Adrenal gland (tissue), 5 donors: ENCODE measurements around the gene ISG20.

ENCODE experiments used
- CTCF ChIP-seq, 6 experiments: fragments of 450-650 bp in 4 of 6; fragments of 200-600 bp in 2 of 6; sonication (generic) in 1 of 6; IDR thresholded peaks; 1 replicate in 5 of 6; 2 replicates in 1 of 6; pipeline versions ENCODE4 v1.5.1 to v1.8.0; 2016 to 2021; ENCODE audit warnings: antibody characterized with exemption in 6 of 6, mild to moderate bottlenecking in 2 of 6, moderate library complexity in 1 of 6
- POLR2A ChIP-seq, 2 donors: fragments of 450-650 bp; IDR thresholded peaks; one replicate each; pipeline ENCODE4 v1.6.1; 2017; ENCODE audit warnings: antibody characterized with exemption in 2 of 2, mild to moderate bottlenecking in 2 of 2, moderate library complexity in 1 of 2
- donor health status: DM: no; HTN: no; CAD: no.

- no peak for TF ChIP-seq CTCF (IDR thresholded peaks at IDR 0.05)
- TF ChIP-seq POLR2A (IDR thresholded peaks at IDR 0.05): no peak
These were observed 58.5 kb downstream of the ISG20 start for GRCh38 chr15:88697276-88697675.
